HG03139 (cell line): Measurements from ENCODE around the gene CDHR5.
"Not testable (repeated sequence)": the region's sequence is repeated elsewhere in the genome, so short reads cannot be mapped to it uniquely, and the experiment has no call there.

Experiments
- ATAC-seq: cut with Tn5 transposase; IDR thresholded peaks from one replicate; pipeline ENCODE4 v1.9.1; 2021; ENCODE audit not compliant: unreplicated experiment

CDHR5 gene

GRCh38 chr11:624705-625635 is at the start of gene CDHR5:
CDHR5 (minus strand) TSS chr11:624955; CDS start chr11:624902, 53 bp downstream.
- ATAC-seq: no peak

GRCh38 chr11:674406-674805 is 49.7 kb upstream of the CDHR5 start:
- ATAC-seq: no peak

- no peak for ATAC-seq
These were observed 49.1 kb upstream of the CDHR5 start for GRCh38 chr11:673866-674265.

GRCh38 chr11:665704-666281 is 41.0 kb upstream of the CDHR5 start:
- ATAC-seq: no peak

- ATAC-seq: no peak
These were observed 40.4 kb upstream of the CDHR5 start for GRCh38 chr11:665062-665703.

- ATAC-seq: no peak
These were observed 38.0 kb upstream of the CDHR5 start for GRCh38 chr11:662689-663274.

GRCh38 chr11:660681-661444 is 36.1 kb upstream of the CDHR5 start:
- ATAC-seq: no peak

GRCh38 chr11:660281-660680 is 35.5 kb upstream of the CDHR5 start:
- ATAC-seq: no peak

GRCh38 chr11:659532-660085 is 34.9 kb upstream of the CDHR5 start:
- ATAC-seq: no peak

- no peak for ATAC-seq
These were observed 33.0 kb upstream of the CDHR5 start for GRCh38 chr11:657691-658126.

- ATAC-seq: no peak
These were observed 32.1 kb upstream of the CDHR5 start for GRCh38 chr11:656866-657265.

- ATAC-seq: no peak
These were observed 31.7 kb upstream of the CDHR5 start for GRCh38 chr11:656426-656825.

- no peak for ATAC-seq
These were observed 30.4 kb upstream of the CDHR5 start for GRCh38 chr11:655036-655726.

- not testable (repeated sequence) for ATAC-seq
These were observed 29.7 kb upstream of the CDHR5 start for GRCh38 chr11:654444-654843.

- ATAC-seq: no peak
These were observed 29.1 kb upstream of the CDHR5 start for GRCh38 chr11:653837-654236.

GRCh38 chr11:653136-653535 is 28.4 kb upstream of the CDHR5 start:
- not testable (repeated sequence) for ATAC-seq

GRCh38 chr11:650482-650881 is 25.7 kb upstream of the CDHR5 start:
- no peak for ATAC-seq

- not testable (repeated sequence) for ATAC-seq
These were observed 23.0 kb upstream of the CDHR5 start for GRCh38 chr11:647672-648158.

- ATAC-seq: no peak
These were observed 21.5 kb upstream of the CDHR5 start for GRCh38 chr11:646214-646613.

GRCh38 chr11:645536-645935 is 20.8 kb upstream of the CDHR5 start:
- no peak for ATAC-seq
